GM18868 (cell line): ENCODE measurements around the gene APBB2.
"Not testable (repeated sequence)": the region's sequence is repeated elsewhere in the genome, so short reads cannot be mapped to it uniquely, and the experiment has no call there.

Experiments
- ATAC-seq: cut with Tn5 transposase; IDR thresholded peaks from one replicate; pipeline ENCODE4 v1.9.1; 2021; ENCODE audit warnings: mild to moderate bottlenecking, moderate library complexity; ENCODE audit not compliant: unreplicated experiment

APBB2 gene

GRCh38 chr4:41069838-41070237 is 144.5 kb downstream of the APBB2 start:
- no peak for ATAC-seq

- no peak for ATAC-seq
Measured at GRCh38 chr4:41069257-41069656, 145.1 kb downstream of the APBB2 start.

DNA sequence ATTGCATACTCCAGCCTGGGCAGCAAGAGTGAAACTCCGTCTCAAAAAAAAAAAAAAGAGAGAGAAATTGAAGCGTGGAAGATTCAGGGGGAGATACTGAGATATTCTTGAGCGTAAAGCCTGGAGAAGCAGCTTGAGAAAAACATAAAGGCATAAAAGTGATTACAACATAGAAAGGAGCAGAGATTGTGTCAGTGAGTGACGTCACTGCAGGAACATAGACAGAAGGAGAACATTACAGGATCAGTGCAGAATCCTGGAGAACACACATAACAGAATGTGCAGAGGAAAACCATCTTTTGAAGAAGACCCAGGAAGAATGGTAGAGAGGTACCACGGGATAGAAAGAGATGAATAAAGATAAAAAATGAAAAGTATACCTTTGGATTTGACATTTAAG is 147.0 kb downstream of the APBB2 start:
- no peak for ATAC-seq

DNA sequence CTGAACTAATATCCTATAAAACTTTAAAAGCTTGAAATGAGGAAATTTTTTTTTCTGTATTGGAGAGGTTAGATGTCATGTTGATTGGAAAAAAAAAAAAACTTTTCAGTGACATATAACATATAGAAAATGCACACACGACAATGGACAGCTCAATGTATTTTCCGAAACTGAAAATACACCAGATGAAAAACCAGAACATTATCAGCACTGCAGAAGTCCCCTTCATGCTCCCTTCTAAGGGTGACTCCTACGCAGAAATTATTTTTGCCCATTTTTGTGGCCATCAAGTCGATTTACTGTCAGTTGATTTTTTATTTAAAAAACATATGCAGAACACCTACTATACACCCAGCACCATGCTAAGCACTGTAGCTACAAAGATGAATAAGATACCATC is 148.3 kb downstream of the APBB2 start:
- peak; percentile 64 for ATAC-seq

- ATAC-seq, result no peak
Measured at GRCh38 chr4:41065434-41066006, 148.8 kb downstream of the APBB2 start.

DNA sequence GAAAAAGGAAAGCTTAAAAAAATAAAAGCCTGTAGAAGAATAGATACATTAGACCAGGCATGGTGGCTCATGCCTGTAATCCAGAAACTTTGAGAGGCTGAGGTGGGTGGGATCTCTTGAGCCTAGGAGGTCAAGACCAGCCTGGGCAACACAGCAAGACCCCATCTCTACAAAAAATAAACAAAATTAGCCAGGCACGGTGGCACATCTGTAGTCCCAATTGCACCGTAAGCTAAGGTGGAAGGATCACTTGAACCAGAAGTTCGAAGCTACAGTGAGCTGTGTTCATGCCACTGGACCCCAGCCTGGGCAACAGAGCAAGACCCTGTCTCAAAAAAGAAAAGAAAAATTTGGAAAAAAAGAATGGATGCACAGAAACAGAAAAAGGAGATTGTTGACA is 149.4 kb downstream of the APBB2 start:
- ATAC-seq, result no peak

- ATAC-seq, result no peak
Measured at GRCh38 chr4:41061482-41062185, 152.7 kb downstream of the APBB2 start.

DNA sequence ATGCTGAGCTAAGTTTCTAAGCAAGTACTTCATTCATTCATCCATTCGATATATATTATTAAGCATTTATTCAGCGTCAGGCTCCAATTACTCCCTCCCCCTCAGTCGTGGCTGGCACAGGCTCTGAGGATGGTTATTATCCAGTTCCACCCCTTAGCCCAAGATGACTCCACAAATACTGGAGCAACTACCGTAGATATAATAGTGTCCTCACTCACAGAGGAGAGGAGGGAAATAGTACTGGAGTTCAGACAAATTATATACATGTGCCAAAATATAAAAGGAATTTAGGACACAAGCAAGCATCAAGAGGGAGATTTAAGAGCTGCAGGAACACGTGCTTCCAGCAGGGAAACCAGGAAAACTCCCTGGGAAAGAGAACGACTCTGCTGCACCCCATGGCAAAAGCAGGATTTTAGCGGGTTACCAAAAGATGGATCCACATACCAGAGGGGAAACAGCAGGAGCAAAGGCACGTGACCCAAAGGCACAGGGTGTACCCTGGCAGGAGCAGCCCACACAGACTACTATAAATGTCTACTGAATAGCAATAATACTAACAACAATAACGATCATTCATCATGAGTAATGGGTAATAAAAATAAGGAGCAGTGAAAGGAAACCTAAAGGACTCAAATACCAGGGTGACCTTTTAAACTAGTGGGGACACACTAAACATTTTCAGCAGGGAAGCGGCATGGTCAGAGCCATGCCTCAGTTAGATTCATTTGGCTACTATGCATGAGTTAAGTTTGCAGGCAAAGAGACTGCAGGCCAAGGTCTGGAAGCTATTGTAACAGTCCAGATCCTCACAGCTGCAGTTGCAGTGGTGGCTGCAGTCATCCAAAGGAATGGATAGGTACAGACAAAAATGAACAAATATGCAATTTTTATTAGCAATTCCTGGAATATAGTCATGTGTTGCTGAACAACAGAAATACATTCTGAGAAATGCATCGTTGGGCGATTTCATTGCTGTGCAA is 153.7 kb downstream of the APBB2 start:
- ATAC-seq, result no peak

- not testable (repeated sequence) for ATAC-seq
Measured at GRCh38 chr4:41059411-41059810, 154.9 kb downstream of the APBB2 start.

DNA sequence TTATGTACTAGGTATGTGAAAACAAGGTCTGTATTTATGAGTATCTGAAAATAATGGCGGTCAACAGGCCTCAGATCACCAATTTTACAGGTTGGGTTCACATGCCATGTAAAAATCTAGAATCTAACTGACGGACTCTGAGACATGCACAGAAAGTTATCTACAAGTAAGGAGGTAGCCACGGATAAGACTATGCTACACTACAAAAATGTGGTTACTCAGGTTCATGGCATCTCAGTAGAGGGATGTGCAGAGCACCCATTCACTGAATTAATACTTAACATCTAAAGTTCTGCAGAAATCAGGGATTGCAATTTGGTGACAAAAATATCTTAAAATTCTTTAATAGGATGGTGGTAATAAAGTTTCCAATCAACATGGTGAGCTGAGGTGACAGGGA is 155.9 kb downstream of the APBB2 start:
- ATAC-seq, result no peak

- ATAC-seq, result no peak
Measured at GRCh38 chr4:41057467-41057866, 156.9 kb downstream of the APBB2 start.

GRCh38 chr4:41052287-41052686 is 162.1 kb downstream of the APBB2 start:
- ATAC-seq, result no peak

- no peak for ATAC-seq
Measured at GRCh38 chr4:41050880-41051775, 163.2 kb downstream of the APBB2 start.

DNA sequence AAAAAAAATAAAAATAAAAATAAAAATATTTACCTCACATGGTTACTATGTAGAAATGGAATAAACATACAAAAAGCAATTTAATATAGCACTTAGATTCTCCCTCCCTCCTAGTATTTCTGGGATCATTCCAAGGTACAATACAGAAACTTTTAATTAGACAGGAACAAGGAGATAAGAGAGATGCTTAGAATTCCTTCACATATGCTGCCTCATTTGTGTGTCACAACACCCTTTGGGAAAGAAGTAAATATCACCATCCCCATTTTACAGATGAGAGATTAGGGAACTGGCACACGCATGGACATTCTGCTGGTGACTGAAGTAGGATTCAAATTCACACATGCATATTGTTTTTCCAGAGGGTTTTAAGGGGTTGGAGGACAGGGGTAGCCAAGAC is 164.2 kb downstream of the APBB2 start:
- no peak for ATAC-seq

GRCh38 chr4:41049176-41049575 is 165.2 kb downstream of the APBB2 start:
- ATAC-seq, result not testable (repeated sequence)

DNA sequence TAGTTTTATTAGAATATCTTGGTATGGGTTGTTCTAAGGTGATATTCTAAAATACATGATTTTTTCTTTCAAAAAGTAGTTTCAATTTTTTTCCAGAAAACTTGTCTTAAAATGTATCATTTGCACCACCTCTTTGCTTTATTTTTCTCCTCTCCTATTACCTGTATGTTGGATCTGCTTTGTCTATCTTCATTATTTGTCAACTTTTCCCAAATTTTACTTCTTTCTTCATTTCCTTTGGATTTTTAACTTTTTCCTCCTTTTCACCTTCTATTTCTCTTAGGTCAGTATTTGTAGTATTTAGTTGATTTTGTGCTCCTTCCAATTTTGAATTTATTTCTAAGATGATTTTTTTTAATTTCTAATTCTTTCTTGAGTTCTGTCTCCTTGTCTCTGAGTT is 169.6 kb downstream of the APBB2 start:
- no peak for ATAC-seq

- no peak for ATAC-seq
Measured at GRCh38 chr4:41044165-41044564, 170.2 kb downstream of the APBB2 start.

DNA sequence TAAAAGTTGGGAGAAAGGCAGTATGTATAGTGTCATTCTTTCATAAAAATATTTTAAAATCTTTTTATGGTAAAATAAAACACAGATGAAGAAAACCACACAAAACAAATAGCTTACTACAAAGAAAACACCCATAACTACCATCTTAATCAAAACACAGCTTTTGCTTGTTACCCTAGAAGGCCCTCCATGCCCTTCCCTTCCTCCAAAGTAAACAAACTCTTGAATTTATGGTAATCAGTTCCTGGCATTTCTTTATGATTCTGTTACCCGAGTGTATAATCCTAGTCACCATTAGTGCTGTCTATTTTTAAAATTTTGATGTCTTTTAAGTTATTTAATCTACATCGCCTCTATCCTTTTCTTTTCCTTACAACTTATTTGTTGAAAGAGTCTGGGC is 170.9 kb downstream of the APBB2 start:
- ATAC-seq, result no peak

DNA sequence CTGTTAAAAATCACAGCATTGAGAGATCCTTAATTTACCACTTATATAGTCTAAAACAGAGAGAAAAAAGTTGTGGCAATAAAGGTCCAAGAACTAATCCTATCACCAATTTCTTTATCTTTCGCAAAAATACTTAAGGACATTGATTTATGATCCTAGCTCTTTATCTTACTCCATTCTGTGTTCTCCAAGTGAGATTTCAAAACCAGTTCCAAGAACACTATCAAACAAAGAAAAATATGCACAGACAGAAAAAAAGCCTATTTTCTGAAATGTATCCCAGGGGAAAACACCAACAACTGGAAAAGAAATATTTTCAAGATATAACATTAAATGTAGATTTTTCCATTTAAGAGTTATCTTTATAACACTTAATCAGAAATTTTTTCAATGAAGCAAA is 172.8 kb downstream of the APBB2 start:
- no peak for ATAC-seq

- ATAC-seq, result no peak
Measured at GRCh38 chr4:41039317-41039716, 175.0 kb downstream of the APBB2 start.

DNA sequence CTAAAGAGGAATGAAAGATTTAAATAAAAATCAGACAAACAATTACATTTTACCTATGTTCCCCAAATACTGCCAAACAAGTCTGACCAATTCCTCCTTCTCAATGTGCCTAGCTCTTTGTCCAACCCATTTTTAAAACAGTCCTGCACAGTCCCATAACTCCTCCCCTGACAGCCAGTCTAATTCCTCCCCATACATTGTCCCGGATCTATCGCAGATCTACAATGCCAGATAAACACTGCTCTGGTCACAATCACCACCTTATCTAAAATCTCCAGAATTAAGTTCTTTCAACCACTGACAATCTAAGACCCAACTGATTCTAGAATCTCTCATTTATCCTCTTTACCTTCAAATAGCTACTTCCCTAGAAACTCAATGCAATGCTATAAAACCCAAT is 176.0 kb downstream of the APBB2 start:
- no peak for ATAC-seq
